GM12878 (cell line): ENCODE results near the gene TRAK2. TPM values are rescaled to one million over a fixed set of nuclear protein-coding genes. Genes with fewer than 3 reads are reported as not detected.

Experiments
- ATAC-seq: fragments of 200-7000 bp; cut with Tn5 transposase; 3 replicates; pipeline ENCODE4 v1.9.1; 2020; ENCODE audit warnings: mild to moderate bottlenecking, moderate library complexity
- BruUV-seq: library from RNA; stranded (reverse); fragments of 400-500 nt; replicated peaks from 2 replicates; lab custom pipeline; 2021; lab: Mats Ljungman, UMichigan
- CTCF ChIA-PET: fragments of 300-600 bp; sonication (Branson Sonifier 250); formaldehyde crosslinking; extraction: SDS; loops from one replicate; lab custom pipeline; 2021; ENCODE audit warnings: inconsistent platforms; lab: Yijun Ruan, JAX
- POLR2A ChIA-PET: fragments of 350-600 bp; formaldehyde crosslinking; extraction: SDS; loops from one replicate; lab custom pipeline; 2021; ENCODE audit warnings: inconsistent platforms; lab: Charles Lee
- RAD21 ChIA-PET: fragments of 300-600 bp; sonication (Branson Sonifier 250); formaldehyde crosslinking; loops from one replicate; lab custom pipeline; 2023; ENCODE audit warnings: antibody characterized with exemption; ENCODE audit not compliant: unreplicated experiment; lab: Charles Lee
- SMC1A ChIA-PET: fragments of 300-600 bp; sonication (Branson Sonifier 250); formaldehyde crosslinking; loops from one replicate; lab custom pipeline; 2023; ENCODE audit not compliant: unreplicated experiment, uncharacterized antibody; lab: Charles Lee
- DNase-seq: peaks from one replicate; pipeline ENCODE4 v3.0.0-alpha.2; 2011; ENCODE audit warnings: low read depth, low spot score
- FAIRE-seq: peaks from 3 replicates; lab custom pipeline; 2011; peaks lifted over from hg19 to GRCh38; lab: Jason Lieb, UNC
- H2AFZ ChIP-seq: 2 replicates; pipeline ENCODE4 v1.6.0; 2011; ENCODE audit warnings: low read depth, low read length, control low read depth; ENCODE audit not compliant: control insufficient read depth
- H3K27ac ChIP-seq: 2 replicates; pipeline ENCODE4 v1.5.1; 2011; ENCODE audit warnings: control low read depth; ENCODE audit not compliant: control insufficient read depth, insufficient read depth
- H3K27me3 ChIP-seq, 2 experiments: replicated peaks in 1 of 2; 2 replicates each; pipeline versions ENCODE4 v1.6.0 to v1.6.1; 2011; ENCODE audit warnings: low read length in 1 of 2; ENCODE audit not compliant: control insufficient read depth in 2 of 2, insufficient read depth in 2 of 2
- H3K36me3 ChIP-seq, 2 experiments: 2 replicates each; pipeline ENCODE4 v1.5.1; 2011; ENCODE audit warnings: low read length in 1 of 2; ENCODE audit not compliant: control insufficient read depth in 2 of 2, insufficient read depth in 2 of 2
- H3K4me1 ChIP-seq: 2 replicates; pipeline ENCODE4 v1.6.1; 2011; ENCODE audit warnings: mild to moderate bottlenecking, low read length, moderate library complexity, mixed read lengths; ENCODE audit not compliant: control insufficient read depth, insufficient read depth
- H3K4me2 ChIP-seq: 2 replicates; pipeline ENCODE4 v1.6.0; 2011; ENCODE audit warnings: control low read depth; ENCODE audit not compliant: control insufficient read depth, insufficient read depth
- H3K4me3 ChIP-seq: fragments of 200-600 bp; sonication (generic); 2 replicates; pipeline ENCODE4 v1.5.1; 2016
- H3K79me2 ChIP-seq: 2 replicates; pipeline ENCODE4 v1.6.0; 2011; ENCODE audit warnings: low read length; ENCODE audit not compliant: control insufficient read depth, insufficient read depth
- H3K9ac ChIP-seq: 2 replicates; pipeline ENCODE4 v1.8.0; 2011; ENCODE audit warnings: low read length, control low read depth, mixed read lengths; ENCODE audit not compliant: control insufficient read depth, insufficient read depth
- H3K9me3 ChIP-seq: replicated peaks from 3 replicates; pipeline ENCODE4 v1.5.1; 2011; ENCODE audit warnings: mild to moderate bottlenecking, low read length; ENCODE audit not compliant: control insufficient read depth, insufficient read depth
- H4K20me1 ChIP-seq: 2 replicates; pipeline ENCODE4 v1.6.0; 2011; ENCODE audit not compliant: control insufficient read depth, insufficient read depth
- BCLAF1 ChIP-seq: fragments of 450-650 bp; IDR thresholded peaks from 2 replicates; pipeline ENCODE4 v1.6.1; 2017; ENCODE audit warnings: antibody characterized with exemption, mild to moderate bottlenecking, moderate library complexity
- E2F4 ChIP-seq: IDR thresholded peaks from 2 replicates; pipeline ENCODE4 v1.6.1; 2012; ENCODE audit warnings: low read depth, low read length, improper control_type of control experiment
- GABPA ChIP-seq: IDR thresholded peaks from 2 replicates; pipeline ENCODE4 v1.6.1; 2014; ENCODE audit warnings: antibody characterized with exemption, low read depth, mild to moderate bottlenecking, inconsistent platforms
- LARP7 ChIP-seq: fragments of 450-650 bp; IDR thresholded peaks from 2 replicates; pipeline ENCODE4 v1.6.1; 2017; ENCODE audit warnings: mild to moderate bottlenecking
- MAX ChIP-seq: IDR thresholded peaks from 2 replicates; pipeline ENCODE4 v1.6.1; 2012; ENCODE audit warnings: low read depth, low read length, improper control_type of control experiment
- MEF2B ChIP-seq: fragments of 450-650 bp; IDR thresholded peaks from 2 replicates; pipeline ENCODE4 v1.6.1; 2018; ENCODE audit warnings: mild to moderate bottlenecking, moderate library complexity; ENCODE audit not compliant: partially characterized antibody, poor library complexity, severe bottlenecking
- MYC ChIP-seq: IDR thresholded peaks from 2 replicates; pipeline ENCODE4 v1.6.1; 2011; ENCODE audit warnings: mild to moderate bottlenecking, low read length, moderate library complexity, inconsistent platforms; ENCODE audit not compliant: insufficient read depth, insufficient replicate concordance, insufficient read length, severe bottlenecking
- NR2C1 ChIP-seq: fragments of 450-650 bp; IDR thresholded peaks from 2 replicates; pipeline ENCODE4 v1.6.1; 2017; ENCODE audit warnings: antibody characterized with exemption, mild to moderate bottlenecking, moderate library complexity
- NRF1 ChIP-seq: conservative IDR thresholded peaks from 2 replicates; pipeline ENCODE4 v1.6.1; 2011; ENCODE audit warnings: mild to moderate bottlenecking, low read depth, low read length, improper control_type of control experiment
- POLR2AphosphoS5 ChIP-seq: IDR thresholded peaks from 2 replicates; pipeline ENCODE4 v1.6.1; 2011; ENCODE audit warnings: mild to moderate bottlenecking, low read length, inconsistent platforms
- SIN3A ChIP-seq: IDR thresholded peaks from 2 replicates; pipeline ENCODE4 v1.6.1; 2012; ENCODE audit warnings: low read depth, low read length, improper control_type of control experiment
- SKIL ChIP-seq: fragments of 450-650 bp; IDR thresholded peaks from 2 replicates; pipeline ENCODE4 v1.6.1; 2017; ENCODE audit warnings: mild to moderate bottlenecking, low read depth, inconsistent platforms; ENCODE audit not compliant: poor library complexity, severe bottlenecking
- SPI1 ChIP-seq: IDR thresholded peaks from 2 replicates; pipeline ENCODE4 v1.6.1; 2011; ENCODE audit warnings: low read depth, mild to moderate bottlenecking, low read length, moderate library complexity, borderline replicate concordance; ENCODE audit not compliant: insufficient read depth
- SRF ChIP-seq, 2 experiments: IDR thresholded peaks; 2 replicates each; pipeline ENCODE4 v1.6.1; 2011; ENCODE audit warnings: low read depth in 2 of 2, low read length in 2 of 2, mild to moderate bottlenecking in 1 of 2, moderate library complexity in 1 of 2
- STAT3 ChIP-seq: IDR thresholded peaks from 2 replicates; pipeline ENCODE4 v1.6.1; 2011; ENCODE audit warnings: low read depth, low read length, improper control_type of control experiment
- USF2 ChIP-seq: IDR thresholded peaks from 2 replicates; pipeline ENCODE4 v1.6.1; 2011; ENCODE audit warnings: low read depth, low read length, improper control_type of control experiment, borderline replicate concordance
- YBX1 ChIP-seq: fragments of 450-650 bp; IDR thresholded peaks from 2 replicates; pipeline ENCODE4 v1.6.1; 2016; ENCODE audit warnings: antibody characterized with exemption
- ZBED1 ChIP-seq: IDR thresholded peaks from 2 replicates; pipeline ENCODE4 v1.6.1; 2016; ENCODE audit warnings: borderline replicate concordance
- ZNF384 ChIP-seq: IDR thresholded peaks from 2 replicates; pipeline ENCODE4 v1.6.1; 2012; ENCODE audit warnings: low read depth, mild to moderate bottlenecking, low read length, improper control_type of control experiment, borderline replicate concordance
- WGBS: methylation state at CpG from one replicate; pipeline ENCODE4 v1.1.6; 2016; ENCODE audit warnings: low lambda C conversion rate; ENCODE audit not compliant: insufficient replicate concordance, insufficient coverage; ENCODE audit errors: missing lambda C conversion rate; 5-methylcytosine and 5-hydroxymethylcytosine counted together
- in situ Hi-C: fragments of 300-500 bp; cut with MboI; formaldehyde crosslinking; loops from 9 replicates; pipeline ENCODE4 v1.14.3; 2018; ENCODE audit warnings: mixed read lengths
- intact Hi-C: fragments of 100-400 bp; cut with micrococcal nuclease; formaldehyde crosslinking; loops from one replicate; pipeline ENCODE4 v1.14.2; 2022; ENCODE audit not compliant: unreplicated experiment
- polyA plus RNA-seq, 11 experiments: library from polyadenylated mRNA; depleted of rRNA in 4 of 11; unstranded in 6 of 11; stranded (reverse) in 5 of 11; fragments of >200 nt; fragmentation: Nextera tagmentation in 4 of 11; fragmentation: Illumina TruSeq in 1 of 11; extraction: Ambion mirVana in 4 of 11; extraction: Trizol in 1 of 11; gene quantifications; 1 replicate in 1 of 11; 2 replicates in 10 of 11; pipeline versions ENCODE4 v1.2.1 to v1.2.3, GENCODE V29; 2011 to 2016; ENCODE audit warnings: inconsistent platforms in 2 of 11, missing spikeins in 2 of 11, low read depth in 1 of 11
- total RNA-seq, 4 experiments: library from RNA; depleted of rRNA in 3 of 4; stranded (reverse); fragments of >200 nt in 3 of 4; fragmentation: Illumina TruSeq in 1 of 4; extraction: Trizol in 1 of 4; gene quantifications; 2 replicates each; pipeline versions ENCODE4 v1.2.1 to v1.2.3, GENCODE V29; 2013 to 2021

Gene TRAK2
- total and polyA plus RNA-seq, 10 of the 15 experiments (the other 5 are each of a cell fraction or from before 2014, with no cell fraction given): 5.2 to 20.0 (median 11.8) TPM

- ATAC-seq: no peak
- H3K27ac ChIP-seq: no peak overlapping the region
- H3K9me3 ChIP-seq: no peaks in the 10 kb centered on the region
- intact Hi-C loops: no loop called here
- DNase-seq: no peak
- BruUV-seq: no TSS peak
- H3K4me3 ChIP-seq: no peak overlapping the region
- H2AFZ ChIP-seq: no peak overlapping the region
- TF ChIP-seq LARP7 (no peak), SPI1 (no peak), NR2C1 (no peak), MYC (no peak), NRF1 (no peak), STAT3 (no peak), YBX1 (no peak), SRF (IDR thresholded peaks at IDR 0.05; ENCODE audit: low read depth in 2 of 2, low read length in 2 of 2) (no peak), ZNF384 (no peak), POLR2AphosphoS5 (no peak), ZBED1 (no peak), GABPA (no peak), USF2 (no peak), SIN3A (no peak), E2F4 (no peak), SKIL (no peak), MEF2B (no peak), MAX (no peak), BCLAF1 (no peak)
- in situ Hi-C loops: no loop called here
- no peak overlapping the region for H3K4me2 ChIP-seq
- no peaks in the 10 kb centered on the region for H3K36me3 ChIP-seq
- H3K27me3 ChIP-seq: no peaks in the 10 kb centered on the region; a peak in 1 of 4 replicates
- no peaks in the 10 kb centered on the region for H4K20me1 ChIP-seq
- no peaks in the 10 kb centered on the region for H3K4me1 ChIP-seq
- H3K79me2 ChIP-seq: no peaks in the 10 kb centered on the region
- ChIA-PET RAD21 (no interaction called here), SMC1A (no interaction called here), CTCF (no interaction called here), POLR2A (no interaction called here)
- WGBS: 56% methylated on average over 4 of the region's 4 CpGs
- no peak for FAIRE-seq
- H3K9ac ChIP-seq: no peak overlapping the region
Measured at GRCh38 chr2:201490291-201490690, 39.0 kb upstream of the TRAK2 start.
